ENCODE data around the gene USP14.

USP14 gene

DNA sequence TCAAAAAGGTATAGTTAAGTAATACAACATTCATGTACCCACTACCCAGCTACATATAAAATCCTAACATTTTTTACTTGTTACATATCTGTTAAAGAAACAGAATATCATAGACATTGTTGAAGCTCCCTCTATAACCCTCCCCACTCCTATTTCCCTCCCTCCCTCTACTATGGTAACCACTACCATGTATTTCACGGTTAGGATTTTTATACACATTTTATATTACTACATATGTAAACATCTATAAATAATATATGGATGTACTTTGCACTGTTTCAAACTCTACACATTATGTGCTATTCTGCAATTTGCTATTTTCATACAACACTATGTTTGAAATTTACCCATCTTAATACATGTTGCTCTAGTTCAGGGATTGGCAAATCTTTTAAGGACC lies 73.2 kb downstream of the USP14 start:
- TF ChIP-seq, protein P1, sequence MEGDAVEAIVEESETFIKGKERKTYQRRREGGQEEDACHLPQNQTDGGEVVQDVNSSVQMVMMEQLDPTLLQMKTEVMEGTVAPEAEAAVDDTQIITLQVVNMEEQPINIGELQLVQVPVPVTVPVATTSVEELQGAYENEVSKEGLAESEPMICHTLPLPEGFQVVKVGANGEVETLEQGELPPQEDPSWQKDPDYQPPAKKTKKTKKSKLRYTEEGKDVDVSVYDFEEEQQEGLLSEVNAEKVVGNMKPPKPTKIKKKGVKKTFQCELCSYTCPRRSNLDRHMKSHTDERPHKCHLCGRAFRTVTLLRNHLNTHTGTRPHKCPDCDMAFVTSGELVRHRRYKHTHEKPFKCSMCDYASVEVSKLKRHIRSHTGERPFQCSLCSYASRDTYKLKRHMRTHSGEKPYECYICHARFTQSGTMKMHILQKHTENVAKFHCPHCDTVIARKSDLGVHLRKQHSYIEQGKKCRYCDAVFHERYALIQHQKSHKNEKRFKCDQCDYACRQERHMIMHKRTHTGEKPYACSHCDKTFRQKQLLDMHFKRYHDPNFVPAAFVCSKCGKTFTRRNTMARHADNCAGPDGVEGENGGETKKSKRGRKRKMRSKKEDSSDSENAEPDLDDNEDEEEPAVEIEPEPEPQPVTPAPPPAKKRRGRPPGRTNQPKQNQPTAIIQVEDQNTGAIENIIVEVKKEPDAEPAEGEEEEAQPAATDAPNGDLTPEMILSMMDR (IDR thresholded peaks at IDR 0.05) = no peak
- Mint-ChIP-seq H3K4me3 (no peak overlapping the region), H3K36me3 (ENCODE audit: low read depth) (peaks cover 60% of the 10 kb centered on the region), H3K27ac (no peak overlapping the region), H3K9me3 (no peaks in the 10 kb centered on the region), H3K27me3 (ENCODE audit: low read depth, poor library complexity) (no peaks in the 10 kb centered on the region), H3K4me1 (no peaks in the 10 kb centered on the region)
- no peak for DNase-seq

DNA sequence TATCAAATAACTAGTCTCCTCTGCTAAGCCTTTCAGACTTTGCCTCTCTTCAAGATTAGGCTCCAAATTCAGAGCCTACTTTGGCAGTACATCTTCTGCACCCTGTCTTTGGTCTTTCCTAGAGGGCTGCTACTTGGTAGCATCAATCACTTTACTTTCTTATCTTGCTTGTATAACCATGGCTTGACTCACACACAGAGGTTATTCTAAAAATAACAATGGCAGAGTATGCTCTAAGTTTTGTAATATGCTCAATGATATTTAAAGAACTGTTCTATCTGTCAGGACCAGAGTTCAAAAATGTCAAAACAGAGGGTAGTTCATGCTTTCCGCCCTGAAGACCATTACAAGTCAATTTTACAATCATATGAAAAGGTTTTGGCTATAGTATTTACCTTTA lies 81.8 kb downstream of the USP14 start:
- H3K4me3 Mint-ChIP-seq = no peak overlapping the region
- no peak for DNase-seq
- no peaks in the 10 kb centered on the region for H3K27me3 Mint-ChIP-seq (ENCODE audit: low read depth, poor library complexity)
- no peaks in the 10 kb centered on the region for H3K4me1 Mint-ChIP-seq
- peaks cover 84% of the 10 kb centered on the region for H3K36me3 Mint-ChIP-seq (ENCODE audit: low read depth)
- no peak overlapping the region for H3K27ac Mint-ChIP-seq
- TF ChIP-seq, protein P1 (IDR thresholded peaks at IDR 0.05) = no peak
- peaks cover 18% of the 10 kb centered on the region for H3K9me3 Mint-ChIP-seq

DNA sequence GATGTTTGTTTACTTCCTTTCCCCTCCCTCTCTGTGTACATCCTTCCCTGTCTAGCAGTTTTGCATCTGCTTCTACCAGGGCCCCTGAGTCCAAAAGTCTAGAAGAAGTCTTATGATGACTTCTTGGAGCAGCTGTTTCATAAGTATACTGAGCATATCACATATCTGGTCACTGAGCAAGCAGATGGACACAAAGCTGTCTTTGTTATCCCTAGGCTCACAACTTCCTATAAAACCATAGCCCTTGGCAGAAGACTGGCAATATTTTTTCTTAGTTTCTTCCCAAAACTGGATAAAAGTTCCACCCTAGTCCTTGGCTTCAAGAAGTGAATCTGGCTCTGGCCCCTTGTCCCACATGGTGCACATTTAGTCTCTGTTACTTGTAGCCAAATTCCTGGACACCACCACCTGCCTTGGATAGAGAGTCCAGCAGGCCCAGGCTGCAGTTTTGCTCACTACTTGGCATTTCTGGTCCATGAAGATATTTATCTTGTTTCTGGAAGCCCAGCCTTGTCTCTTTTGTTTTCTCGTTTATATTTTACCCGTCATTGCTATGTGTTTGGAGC lies 87.0 kb downstream of the USP14 start:
- Mint-ChIP-seq H3K4me3 (no peak overlapping the region), H3K9me3 (peaks cover 20% of the 10 kb centered on the region), H3K4me1 (no peaks in the 10 kb centered on the region), H3K27me3 (ENCODE audit: low read depth, poor library complexity) (no peaks in the 10 kb centered on the region), H3K36me3 (ENCODE audit: low read depth) (peaks cover 92% of the 10 kb centered on the region), H3K27ac (no peak overlapping the region)
- TF ChIP-seq, protein P1 (IDR thresholded peaks at IDR 0.05) = no peak
- no peak for DNase-seq

DNA sequence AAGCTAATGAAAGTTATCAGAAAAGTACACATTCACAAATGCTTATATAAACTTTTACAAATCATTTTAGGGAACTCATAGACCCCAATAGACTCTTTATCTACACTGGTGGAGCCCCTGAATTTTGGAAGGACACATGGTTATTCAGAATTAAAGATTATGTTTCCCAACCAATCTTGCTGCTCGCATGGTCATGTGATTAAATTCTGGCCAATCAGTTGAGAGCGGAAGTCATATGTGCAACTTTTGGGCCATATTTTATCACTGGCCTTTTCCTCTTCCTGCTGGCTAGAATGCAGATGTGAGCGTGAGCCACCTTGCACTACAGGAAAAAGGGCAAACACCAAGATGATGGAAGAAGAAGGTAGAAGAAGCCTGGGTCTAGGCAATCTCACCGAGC lies 89.7 kb downstream of the USP14 start:
- TF ChIP-seq, protein P1 (IDR thresholded peaks at IDR 0.05) = no peak
- Mint-ChIP-seq H3K4me1 (no peaks in the 10 kb centered on the region), H3K27ac (no peak overlapping the region), H3K36me3 (ENCODE audit: low read depth) (peaks cover 85% of the 10 kb centered on the region), H3K4me3 (no peak overlapping the region), H3K27me3 (ENCODE audit: low read depth, poor library complexity) (no peaks in the 10 kb centered on the region), H3K9me3 (peaks cover 10% of the 10 kb centered on the region)
- no peak for DNase-seq

DNA sequence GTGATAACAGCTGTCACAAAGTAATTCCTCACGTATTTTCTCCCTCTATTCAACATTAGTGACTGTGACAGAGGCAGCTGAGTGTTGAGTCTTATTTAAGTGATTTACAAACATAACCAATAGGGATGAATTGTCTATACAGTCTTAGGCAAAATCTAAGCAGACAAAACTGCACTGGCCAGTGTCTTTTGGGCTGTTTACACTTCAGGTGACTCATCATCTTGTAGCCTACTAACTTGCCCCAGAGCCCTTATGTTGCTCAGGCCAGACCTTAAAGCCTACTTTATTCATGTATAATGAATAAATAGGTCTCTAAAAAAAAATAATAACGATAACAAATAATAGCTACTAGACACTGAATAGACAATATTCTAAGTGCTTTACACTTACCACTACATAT lies 92.3 kb downstream of the USP14 start:
- no peaks in the 10 kb centered on the region for H3K4me1 Mint-ChIP-seq
- H3K36me3 Mint-ChIP-seq (ENCODE audit: low read depth) = peaks cover 78% of the 10 kb centered on the region
- no peaks in the 10 kb centered on the region for H3K27me3 Mint-ChIP-seq (ENCODE audit: low read depth, poor library complexity)
- no peak for DNase-seq
- H3K4me3 Mint-ChIP-seq = no peak overlapping the region
- no peaks in the 10 kb centered on the region for H3K9me3 Mint-ChIP-seq
- TF ChIP-seq, protein P1 (IDR thresholded peaks at IDR 0.05) = no peak
- no peak overlapping the region for H3K27ac Mint-ChIP-seq

DNA sequence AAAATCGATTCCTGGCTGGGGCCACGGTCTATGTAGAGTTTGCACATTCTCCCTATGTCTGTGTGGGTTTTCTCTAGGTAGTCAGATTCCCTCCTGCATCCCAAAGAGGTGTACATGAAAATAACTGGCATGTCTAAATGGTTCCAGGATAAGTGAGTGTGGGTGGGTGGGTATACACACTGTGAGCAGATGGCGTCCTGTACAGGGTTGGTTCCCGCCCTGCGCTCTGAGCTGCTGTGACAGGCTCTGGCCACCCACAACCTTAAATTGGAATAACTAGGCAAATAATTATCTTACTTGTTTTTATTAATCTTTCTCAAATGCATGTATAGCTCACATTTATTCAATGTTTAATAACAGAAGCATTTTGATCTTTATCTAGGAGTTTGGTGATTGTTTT lies 93.2 kb downstream of the USP14 start:
- Mint-ChIP-seq H3K27ac (no peak overlapping the region), H3K4me3 (no peak overlapping the region), H3K9me3 (no peaks in the 10 kb centered on the region), H3K36me3 (ENCODE audit: low read depth) (peaks cover 76% of the 10 kb centered on the region), H3K27me3 (ENCODE audit: low read depth, poor library complexity) (no peaks in the 10 kb centered on the region), H3K4me1 (no peaks in the 10 kb centered on the region)
- TF ChIP-seq, protein P1 (IDR thresholded peaks at IDR 0.05) = no peak
- no peak for DNase-seq

All from nephron progenitor cell (in vitro differentiated cells).